Heart left ventricle (tissue), 16 donors: Measurements from ENCODE around the gene FBP1. TPM values are rescaled to one million over a fixed set of nuclear protein-coding genes. Genes with fewer than 3 reads are reported as not detected.

Source experiments
- ATAC-seq, 4 donors: fragments of 200-7000 bp; cut with Tn5 transposase; one replicate each; pipeline ENCODE4 v1.9.1; 2020 to 2022; ENCODE audit warnings: moderate library complexity in 4 of 4, mild to moderate bottlenecking in 3 of 4, moderate number of reproducible peaks in 1 of 4
- DNase-seq, 5 donors: peaks; one replicate each; pipeline ENCODE4 v3.0.0-alpha.2; 2020
- H3K27ac ChIP-seq, 12 donors: fragments of 200-600 bp; sonication (generic) in 4 of 12; one replicate each; pipeline versions ENCODE4 v1.5.0 to v1.8.0; 2016 to 2022; ENCODE audit warnings: mild to moderate bottlenecking in 2 of 12
- H3K27me3 ChIP-seq, 9 donors: fragments of 200-600 bp; sonication (generic) in 2 of 9; one replicate each; pipeline versions ENCODE4 v1.5.1 to v1.8.0; 2016 to 2022; ENCODE audit warnings: mild to moderate bottlenecking in 3 of 9
- H3K36me3 ChIP-seq, 9 donors: fragments of 200-600 bp; sonication (generic) in 2 of 9; one replicate each; pipeline versions ENCODE4 v1.5.0 to v1.8.0; 2018 to 2022; ENCODE audit warnings: mild to moderate bottlenecking in 2 of 9
- H3K4me1 ChIP-seq, 12 donors: fragments of 200-600 bp; sonication (generic) in 4 of 12; one replicate each; pipeline versions ENCODE4 v1.5.0 to v1.8.0; 2016 to 2022; ENCODE audit warnings: mild to moderate bottlenecking in 3 of 12
- H3K4me3 ChIP-seq, 12 donors: fragments of 200-600 bp; sonication (generic) in 4 of 12; one replicate each; pipeline versions ENCODE4 v1.5.0 to v1.8.0; 2017 to 2022; ENCODE audit warnings: mild to moderate bottlenecking in 9 of 12, moderate library complexity in 4 of 12
- H3K9me3 ChIP-seq, 12 donors: fragments of 200-600 bp; sonication (generic) in 4 of 12; one replicate each; pipeline versions ENCODE4 v1.5.0 to v1.8.0; 2016 to 2022; ENCODE audit warnings: mild to moderate bottlenecking in 1 of 12
- POLR2A ChIP-seq, 2 donors: fragments of 450-650 bp; IDR thresholded peaks; one replicate each; pipeline ENCODE4 v1.6.1; 2017; ENCODE audit warnings: antibody characterized with exemption in 2 of 2, mild to moderate bottlenecking in 2 of 2, moderate library complexity in 2 of 2
- WGBS, 4 donors: extraction: QIAGEN DNeasy Blood & Tissue Kit in 2 of 4; methylation state at CpG; one replicate each; pipeline versions ENCODE4 v1.1.5 to v1.1.7; 2013 to 2018; 5-methylcytosine and 5-hydroxymethylcytosine counted together
- intact Hi-C, 10 donors: fragments of 100-400 bp; cut with DNase I; formaldehyde crosslinking; loops; one replicate each; pipeline versions ENCODE4 v1.11.1 to v1.14.2; 2022
- polyA plus RNA-seq, 2 donors: library from polyadenylated mRNA; stranded (reverse); fragments of 200-250 nt; gene quantifications; one replicate each; pipeline ENCODE4 v1.2.3, GENCODE V29; 2013
- total RNA-seq, 9 donors: library from RNA; depleted of rRNA in 2 of 9; stranded (reverse); fragments of >200 nt in 2 of 9; fragmentation: NEBNext Ultra II Directional in 3 of 9; extraction: Animal tissue kit (Norgen Biotek cat#: 25700) in 3 of 9; gene quantifications; one replicate each; pipeline versions ENCODE4 v1.1.0 to v1.2.4, GENCODE V29; 2016 to 2023
- TF ChIP-seq, protein P1 (sequence below), 12 donors: fragments of 200-600 bp; sonication (generic) in 4 of 12; IDR thresholded peaks; one replicate each; pipeline versions ENCODE4 v1.5.0 to v1.8.0; 2018 to 2022; ENCODE audit warnings: antibody characterized with exemption in 12 of 12, mild to moderate bottlenecking in 5 of 12
- donor health status: ischemic (EF 13 %, LVEDD 7.1; RV severe dilation, severe dysfunction).
- donor health status: healthy with polysubstance abuse.
- donor health status: DM: no; HTN: yes; CAD: no.
- donor health status: DM: no; HTN: no; CAD: no.
- donor health status: ischemic (EF 25% LVEDD 6.9; RV normal size, moderate dysfunction).
- donor health status: ischemic (EF 25% LVEDD 5.7; RV mildly dilated, moderate dysfunction).
- donor health status: healthy.
- donor health status: DM: yes; HTN: yes; CAD: no.
- donor health status: ischemic (EF 35%, LVEDD 5.7; RV mildly dilated, moderate dysfunction).
- donor health status: nonischemic (EF 11% LVEDD 7.7; RV severe dilation, severe dysfunction).
- donor health status: DM: yes; HTN: yes; CAD: no.
- donor health status: PGD.
- donor health status: ischemic (EF 29% LVEDD 5.4; RV normal size, mild dysfunction).
- donor health status: nonischemic (EF 23%, LVEDD 6.1; RV moderate dilation, normal function).

FBP1 gene
- total and polyA plus RNA-seq, 11 donors: 0.50 to 18.5 (median 0.94) TPM

DNA sequence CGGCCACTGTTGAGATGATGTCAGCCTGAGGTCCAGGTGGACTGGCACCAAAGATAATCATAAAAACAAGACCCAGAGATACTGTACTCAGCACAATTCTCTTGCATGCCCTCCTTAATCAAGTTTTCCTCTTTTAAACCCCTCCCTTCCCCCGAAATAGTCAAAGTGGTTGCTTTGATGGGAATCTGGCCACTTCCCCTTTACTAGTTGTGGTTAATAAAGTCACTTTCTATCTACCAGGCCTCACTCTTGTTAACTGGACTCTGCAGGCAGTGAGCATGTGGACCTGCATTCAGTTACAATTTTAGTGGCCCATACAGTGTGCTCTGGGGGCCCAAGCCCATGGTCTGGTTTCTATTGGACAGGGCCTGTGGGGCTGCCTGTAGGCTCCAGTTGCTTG lies 63.2 kb downstream of the FBP1 start:
- TF ChIP-seq POLR2A (IDR thresholded peaks at IDR 0.05): no peak
- TF ChIP-seq, protein P1, sequence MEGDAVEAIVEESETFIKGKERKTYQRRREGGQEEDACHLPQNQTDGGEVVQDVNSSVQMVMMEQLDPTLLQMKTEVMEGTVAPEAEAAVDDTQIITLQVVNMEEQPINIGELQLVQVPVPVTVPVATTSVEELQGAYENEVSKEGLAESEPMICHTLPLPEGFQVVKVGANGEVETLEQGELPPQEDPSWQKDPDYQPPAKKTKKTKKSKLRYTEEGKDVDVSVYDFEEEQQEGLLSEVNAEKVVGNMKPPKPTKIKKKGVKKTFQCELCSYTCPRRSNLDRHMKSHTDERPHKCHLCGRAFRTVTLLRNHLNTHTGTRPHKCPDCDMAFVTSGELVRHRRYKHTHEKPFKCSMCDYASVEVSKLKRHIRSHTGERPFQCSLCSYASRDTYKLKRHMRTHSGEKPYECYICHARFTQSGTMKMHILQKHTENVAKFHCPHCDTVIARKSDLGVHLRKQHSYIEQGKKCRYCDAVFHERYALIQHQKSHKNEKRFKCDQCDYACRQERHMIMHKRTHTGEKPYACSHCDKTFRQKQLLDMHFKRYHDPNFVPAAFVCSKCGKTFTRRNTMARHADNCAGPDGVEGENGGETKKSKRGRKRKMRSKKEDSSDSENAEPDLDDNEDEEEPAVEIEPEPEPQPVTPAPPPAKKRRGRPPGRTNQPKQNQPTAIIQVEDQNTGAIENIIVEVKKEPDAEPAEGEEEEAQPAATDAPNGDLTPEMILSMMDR (IDR thresholded peaks at IDR 0.05): no peak
- H3K4me1 ChIP-seq: no peaks in the 10 kb centered on the region
- ATAC-seq: no peak
- no peak for DNase-seq
- no peak overlapping the region for H3K4me3 ChIP-seq
- H3K27ac ChIP-seq: no peak overlapping the region
- intact Hi-C loops: no loop called here
- H3K27me3 ChIP-seq: peaks cover 0 to 4% (median 0%) of the 10 kb centered on the region in 9 donors
- H3K9me3 ChIP-seq: no peaks in the 10 kb centered on the region
- 63 to 76% (median 75%) methylated on average over 2 of the region's 2 CpGs for WGBS, 4 donors
- H3K36me3 ChIP-seq: no peaks in the 10 kb centered on the region

DNA sequence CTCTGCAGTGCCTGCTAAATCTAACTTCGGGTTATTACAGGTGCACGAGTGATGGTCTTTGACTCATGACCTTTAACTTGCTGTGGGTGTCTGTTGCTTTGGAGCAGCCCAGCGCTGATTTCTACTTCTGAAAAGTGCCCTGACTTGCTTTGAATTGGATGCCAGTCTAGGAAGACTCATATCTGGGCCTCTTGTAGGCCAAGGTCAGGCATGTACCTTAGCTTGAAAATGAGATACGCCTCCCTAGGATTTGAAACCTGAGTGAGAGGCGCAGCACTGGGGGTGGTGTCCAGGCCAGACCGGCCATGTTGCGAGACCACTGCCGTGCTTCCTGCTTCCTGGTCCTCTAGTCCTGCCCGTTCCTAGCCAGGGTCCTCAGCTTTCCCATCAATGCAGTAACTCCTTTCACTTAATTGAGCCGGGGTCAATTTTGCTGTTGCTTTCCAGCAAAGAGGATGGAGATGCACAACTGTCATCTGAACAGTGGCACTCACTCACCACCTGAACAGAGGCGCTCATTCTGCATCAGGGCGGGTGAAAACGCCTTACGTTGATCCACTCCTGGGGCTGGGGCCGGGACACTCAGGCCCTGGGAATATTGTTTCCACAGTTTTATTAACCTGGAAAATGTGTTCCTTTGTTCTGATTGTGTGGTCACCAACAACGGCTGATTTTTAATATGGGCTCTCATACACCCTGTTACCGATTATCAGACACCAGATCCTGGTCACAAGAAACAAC lies 70.2 kb downstream of the FBP1 start:
- Histone ChIP-seq H3K9me3 (no peaks in the 10 kb centered on the region), H3K4me3 (no peak overlapping the region), H3K36me3 (no peaks in the 10 kb centered on the region), H3K4me1 (peaks cover 0 to 7% (median 0%) of the 10 kb centered on the region in 12 donors), H3K27me3 (peaks cover 0 to 4% (median 0%) of the 10 kb centered on the region in 9 donors), H3K27ac (no peak overlapping the region)
- peak in 1 of 4 donors; percentile 20 for ATAC-seq
- 89 to 94% (median 90%) methylated on average over 17 of the region's 17 CpGs for WGBS, 4 donors
- no peak for DNase-seq
- intact Hi-C loops: no loop called here
- TF ChIP-seq POLR2A (IDR thresholded peaks at IDR 0.05): no peak
- TF ChIP-seq, protein P1 (IDR thresholded peaks at IDR 0.05): no peak

DNA sequence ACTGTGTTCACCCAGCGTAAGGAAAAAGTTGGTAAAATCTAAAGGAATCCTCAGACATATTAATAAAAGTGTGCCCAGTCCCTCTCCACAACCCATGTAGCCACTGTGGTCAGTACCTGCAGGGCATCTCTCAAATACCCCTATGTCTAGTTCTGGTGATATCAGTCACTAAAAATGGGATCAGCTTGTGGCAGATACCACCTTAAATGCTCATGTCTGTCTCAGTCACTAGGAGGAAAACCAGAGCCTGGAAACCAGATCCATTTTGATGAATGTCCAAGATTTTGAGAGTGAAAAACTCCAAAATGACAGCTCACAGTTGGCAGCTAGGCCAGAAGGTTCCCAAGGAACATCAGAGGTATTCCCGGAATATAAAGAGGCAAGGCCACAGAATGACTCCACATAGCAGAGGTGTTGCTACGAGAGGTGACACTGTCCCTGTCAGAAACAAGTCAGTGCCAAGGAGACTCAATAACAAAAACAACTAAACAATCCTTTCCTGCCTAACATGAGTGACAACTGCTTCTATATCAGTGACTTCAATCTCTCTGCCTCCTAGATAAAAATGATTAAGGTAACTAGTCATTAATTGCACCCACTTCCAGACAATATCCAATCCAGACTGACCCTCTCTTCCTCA lies 70.9 kb downstream of the FBP1 start:
- TF ChIP-seq, protein P1 (IDR thresholded peaks at IDR 0.05): no peak
- no peak for TF ChIP-seq POLR2A (IDR thresholded peaks at IDR 0.05)
- H3K27me3 ChIP-seq: peaks cover 0 to 4% (median 0%) of the 10 kb centered on the region in 9 donors
- H3K36me3 ChIP-seq: no peaks in the 10 kb centered on the region
- H3K27ac ChIP-seq: no peak overlapping the region
- WGBS, 4 donors: 57 to 63% (median 61%) methylated on average over 3 of the region's 3 CpGs
- peak in 2 of 4 donors; percentile 76 to 85 for ATAC-seq
- intact Hi-C loops: no loop called here
- no peak for DNase-seq
- no peaks in the 10 kb centered on the region for H3K9me3 ChIP-seq
- H3K4me3 ChIP-seq: no peak overlapping the region
- peaks cover 0 to 7% (median 0%) of the 10 kb centered on the region in 12 donors for H3K4me1 ChIP-seq

DNA sequence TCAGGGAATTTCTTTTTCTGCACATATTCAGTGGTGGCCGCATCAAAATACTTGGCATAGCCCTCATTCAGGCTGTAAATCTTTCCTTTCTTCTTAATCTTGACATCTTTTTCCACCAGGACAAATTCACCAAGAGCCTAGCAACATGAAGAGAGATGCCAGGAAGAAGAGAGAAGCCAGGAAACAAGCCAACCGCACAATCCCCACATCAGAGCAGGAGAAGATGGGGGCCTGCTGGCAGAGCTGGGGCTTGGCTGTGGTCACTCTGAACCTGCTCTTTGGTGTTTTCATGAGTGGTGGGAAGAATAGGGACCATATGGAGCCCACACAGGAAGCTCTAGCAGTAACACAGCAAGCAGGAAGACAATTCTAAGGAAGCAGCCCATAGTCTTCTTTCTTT lies 72.0 kb downstream of the FBP1 start:
- no peak overlapping the region for H3K27ac ChIP-seq
- H3K4me3 ChIP-seq: no peak overlapping the region
- H3K4me1 ChIP-seq: peaks cover 0 to 7% (median 0%) of the 10 kb centered on the region in 12 donors
- intact Hi-C loops: no loop called here
- no peaks in the 10 kb centered on the region for H3K27me3 ChIP-seq
- ATAC-seq (no peak), DNase-seq (no peak)
- H3K36me3 ChIP-seq: no peaks in the 10 kb centered on the region
- 79 to 92% (median 88%) methylated on average over 2 of the region's 2 CpGs for WGBS, 4 donors
- no peaks in the 10 kb centered on the region for H3K9me3 ChIP-seq
- no peak for TF ChIP-seq POLR2A (IDR thresholded peaks at IDR 0.05)
- TF ChIP-seq, protein P1 (IDR thresholded peaks at IDR 0.05): no peak
